GM19025 (cell line): Measurements from ENCODE around the gene KHK.

Source experiments
- ATAC-seq: cut with Tn5 transposase; IDR thresholded peaks from one replicate; pipeline ENCODE4 v1.9.1; 2021; ENCODE audit warnings: mild to moderate bottlenecking, low read depth, moderate library complexity; ENCODE audit not compliant: unreplicated experiment

KHK gene

DNA sequence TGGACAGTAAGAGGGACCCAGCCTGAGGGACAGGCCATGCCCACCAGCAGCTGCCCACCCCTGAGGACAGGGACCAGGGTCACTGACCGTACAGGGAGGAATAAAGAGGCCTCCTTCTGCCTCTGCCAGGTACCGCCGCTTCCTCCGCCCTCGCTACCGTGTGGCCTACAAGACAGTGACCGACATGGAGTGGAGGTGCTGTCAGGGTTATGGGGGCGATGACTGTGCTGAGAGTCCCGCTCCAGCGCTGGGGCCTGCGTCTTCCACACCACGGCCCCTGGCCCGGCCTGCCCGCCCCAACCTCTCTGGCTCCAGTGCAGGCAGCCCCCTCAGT, 6.0 kb upstream of the KHK start:
- no peak for ATAC-seq

DNA sequence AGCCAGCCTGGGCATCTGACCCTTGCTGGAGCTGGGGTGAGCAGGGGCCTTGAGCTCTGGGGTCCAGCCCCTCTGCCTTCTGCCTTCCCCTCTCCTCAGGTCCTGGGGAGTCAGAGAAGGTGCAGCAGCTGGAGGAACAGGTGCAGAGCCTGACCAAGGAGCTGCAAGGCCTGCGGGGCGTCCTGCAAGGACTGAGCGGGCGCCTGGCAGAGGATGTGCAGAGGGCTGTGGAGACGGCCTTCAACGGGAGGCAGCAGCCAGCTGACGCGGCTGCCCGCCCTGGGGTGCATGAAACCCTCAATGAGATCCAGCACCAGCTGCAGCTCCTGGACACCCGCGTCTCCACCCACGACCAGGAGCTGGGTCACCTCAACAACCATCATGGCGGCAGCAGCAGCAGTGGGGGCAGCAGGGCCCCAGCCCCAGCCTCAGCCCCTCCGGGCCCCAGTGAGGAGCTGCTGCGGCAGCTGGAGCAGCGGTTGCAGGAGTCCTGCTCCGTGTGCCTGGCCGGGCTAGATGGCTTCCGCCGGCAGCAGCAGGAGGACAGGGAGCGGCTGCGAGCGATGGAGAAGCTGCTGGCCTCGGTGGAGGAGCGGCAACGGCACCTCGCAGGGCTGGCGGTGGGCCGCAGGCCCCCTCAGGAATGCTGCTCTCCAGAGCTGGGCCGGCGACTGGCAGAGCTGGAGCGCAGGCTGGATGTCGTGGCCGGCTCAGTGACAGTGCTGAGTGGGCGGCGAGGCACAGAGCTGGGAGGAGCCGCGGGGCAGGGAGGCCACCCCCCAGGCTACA, 4.4 kb upstream of the KHK start:
- no peak for ATAC-seq

DNA sequence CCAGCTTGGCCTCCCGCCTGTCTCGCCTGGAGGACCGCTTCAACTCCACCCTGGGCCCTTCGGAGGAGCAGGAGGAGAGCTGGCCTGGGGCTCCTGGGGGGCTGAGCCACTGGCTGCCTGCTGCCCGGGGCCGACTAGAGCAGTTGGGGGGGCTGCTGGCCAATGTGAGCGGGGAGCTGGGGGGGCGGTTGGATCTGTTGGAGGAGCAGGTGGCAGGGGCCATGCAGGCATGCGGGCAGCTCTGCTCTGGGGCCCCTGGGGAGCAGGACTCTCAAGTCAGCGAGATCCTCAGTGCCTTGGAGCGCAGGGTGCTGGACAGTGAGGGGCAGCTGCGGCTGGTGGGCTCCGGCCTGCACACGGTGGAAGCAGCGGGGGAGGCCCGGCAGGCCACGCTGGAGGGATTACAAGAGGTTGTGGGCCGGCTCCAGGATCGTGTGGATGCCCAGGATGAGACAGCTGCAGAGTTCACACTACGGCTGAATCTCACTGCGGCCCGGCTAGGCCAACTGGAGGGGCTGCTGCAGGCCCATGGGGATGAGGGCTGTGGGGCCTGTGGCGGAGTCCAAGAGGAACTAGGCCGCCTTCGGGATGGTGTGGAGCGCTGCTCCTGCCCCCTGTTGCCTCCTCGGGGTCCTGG, 3.7 kb upstream of the KHK start:
- no peak for ATAC-seq

DNA sequence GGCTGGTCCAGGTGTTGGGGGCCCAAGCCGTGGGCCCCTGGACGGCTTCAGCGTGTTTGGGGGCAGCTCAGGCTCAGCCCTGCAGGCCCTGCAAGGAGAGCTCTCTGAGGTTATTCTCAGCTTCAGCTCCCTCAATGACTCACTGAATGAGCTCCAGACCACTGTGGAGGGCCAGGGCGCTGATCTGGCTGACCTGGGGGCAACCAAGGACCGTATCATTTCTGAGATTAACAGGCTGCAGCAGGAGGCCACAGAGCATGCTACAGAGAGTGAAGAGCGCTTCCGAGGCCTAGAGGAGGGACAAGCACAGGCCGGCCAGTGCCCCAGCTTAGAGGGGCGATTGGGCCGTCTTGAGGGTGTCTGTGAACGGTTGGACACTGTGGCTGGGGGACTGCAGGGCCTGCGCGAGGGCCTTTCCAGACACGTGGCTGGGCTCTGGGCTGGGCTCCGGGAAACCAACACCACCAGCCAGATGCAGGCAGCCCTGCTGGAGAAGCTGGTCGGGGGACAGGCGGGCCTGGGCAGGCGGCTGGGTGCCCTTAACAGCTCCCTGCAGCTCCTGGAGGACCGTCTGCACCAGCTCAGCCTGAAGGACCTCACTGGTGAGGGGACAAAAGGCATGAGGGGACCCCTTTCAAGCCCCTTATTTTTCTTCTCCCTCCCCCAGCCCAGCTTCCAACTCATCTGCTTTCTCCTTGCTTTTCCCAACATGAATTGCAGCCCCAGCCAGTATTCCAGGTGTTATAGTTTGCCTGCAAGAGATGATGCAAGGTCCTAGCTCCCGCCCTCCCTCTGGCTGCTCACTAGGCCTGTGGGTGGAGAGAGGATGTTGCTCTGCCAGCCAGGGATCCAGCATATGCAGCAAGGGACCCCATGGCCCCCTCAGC, 2.9 kb upstream of the KHK start:
- no peak for ATAC-seq

DNA sequence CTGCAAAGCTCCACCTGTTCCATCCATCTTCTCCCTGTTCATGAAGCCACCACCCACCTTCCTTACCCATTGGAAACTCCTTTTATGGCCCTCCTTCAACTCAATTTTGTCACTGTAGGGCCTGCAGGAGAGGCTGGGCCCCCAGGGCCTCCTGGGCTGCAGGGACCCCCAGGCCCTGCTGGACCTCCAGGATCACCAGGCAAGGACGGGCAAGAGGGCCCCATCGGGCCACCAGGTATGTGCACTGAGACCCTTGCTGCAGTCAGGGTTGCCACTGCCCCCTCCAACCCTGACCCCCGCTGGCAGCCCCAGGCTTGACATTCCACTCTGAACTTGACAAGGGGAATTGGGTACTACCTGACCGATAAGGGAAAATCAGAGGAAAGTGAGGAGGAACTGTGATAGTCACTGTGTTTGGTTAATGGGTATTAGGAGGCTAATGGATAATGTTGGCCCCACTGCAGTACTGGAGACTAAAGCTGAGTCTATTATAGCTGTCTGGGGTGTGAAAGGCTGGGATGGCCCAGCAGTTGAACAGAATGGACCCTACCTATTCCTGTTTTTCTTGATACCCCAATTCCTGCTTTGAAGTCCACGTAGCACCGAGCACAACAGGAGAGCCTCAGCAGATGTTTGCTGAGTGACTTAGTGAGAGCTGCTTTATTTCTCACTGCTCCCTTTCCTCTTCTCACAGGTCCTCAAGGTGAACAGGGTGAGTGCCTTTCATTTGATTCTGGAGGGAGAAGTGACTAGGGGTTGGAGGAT, 2.1 kb upstream of the KHK start:
- ATAC-seq, result no peak

DNA sequence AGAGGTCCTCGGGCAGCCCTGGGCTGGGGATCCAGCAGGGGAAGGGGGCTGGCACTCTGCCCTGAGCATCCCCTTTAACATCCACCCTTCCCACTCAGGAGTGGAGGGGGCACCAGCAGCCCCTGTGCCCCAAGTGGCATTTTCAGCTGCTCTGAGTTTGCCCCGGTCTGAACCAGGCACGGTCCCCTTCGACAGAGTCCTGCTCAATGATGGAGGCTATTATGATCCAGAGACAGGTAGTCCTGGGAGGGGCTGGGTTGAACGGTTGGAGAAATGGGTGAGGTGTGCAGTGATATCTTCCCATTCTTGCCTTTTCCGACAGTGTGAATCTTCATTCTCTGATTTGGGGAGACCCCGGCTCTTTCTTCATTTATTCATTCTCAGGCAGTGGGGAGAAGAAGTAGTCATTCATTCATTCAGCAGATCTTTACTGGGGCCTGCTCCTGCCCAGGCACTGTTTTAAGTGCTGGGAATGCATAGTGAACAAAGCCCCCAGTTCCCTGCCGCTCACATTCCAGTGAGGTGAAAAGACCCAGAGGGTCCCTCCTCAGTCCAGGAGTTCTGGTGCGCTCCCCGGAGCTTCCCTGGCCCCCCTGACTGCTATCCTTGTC, 1.4 kb upstream of the KHK start:
- no peak for ATAC-seq

DNA sequence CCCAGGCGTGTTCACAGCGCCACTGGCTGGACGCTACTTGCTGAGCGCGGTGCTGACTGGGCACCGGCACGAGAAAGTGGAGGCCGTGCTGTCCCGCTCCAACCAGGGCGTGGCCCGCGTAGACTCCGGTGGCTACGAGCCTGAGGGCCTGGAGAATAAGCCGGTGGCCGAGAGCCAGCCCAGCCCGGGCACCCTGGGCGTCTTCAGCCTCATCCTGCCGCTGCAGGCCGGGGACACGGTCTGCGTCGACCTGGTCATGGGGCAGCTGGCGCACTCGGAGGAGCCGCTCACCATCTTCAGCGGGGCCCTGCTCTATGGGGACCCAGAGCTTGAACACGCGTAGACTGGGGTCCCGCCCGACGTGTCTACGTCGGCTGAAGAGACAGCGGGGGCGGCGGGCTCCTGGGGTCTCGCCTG, 891 bp upstream of the KHK start:
- peak; percentile 1 for ATAC-seq

DNA sequence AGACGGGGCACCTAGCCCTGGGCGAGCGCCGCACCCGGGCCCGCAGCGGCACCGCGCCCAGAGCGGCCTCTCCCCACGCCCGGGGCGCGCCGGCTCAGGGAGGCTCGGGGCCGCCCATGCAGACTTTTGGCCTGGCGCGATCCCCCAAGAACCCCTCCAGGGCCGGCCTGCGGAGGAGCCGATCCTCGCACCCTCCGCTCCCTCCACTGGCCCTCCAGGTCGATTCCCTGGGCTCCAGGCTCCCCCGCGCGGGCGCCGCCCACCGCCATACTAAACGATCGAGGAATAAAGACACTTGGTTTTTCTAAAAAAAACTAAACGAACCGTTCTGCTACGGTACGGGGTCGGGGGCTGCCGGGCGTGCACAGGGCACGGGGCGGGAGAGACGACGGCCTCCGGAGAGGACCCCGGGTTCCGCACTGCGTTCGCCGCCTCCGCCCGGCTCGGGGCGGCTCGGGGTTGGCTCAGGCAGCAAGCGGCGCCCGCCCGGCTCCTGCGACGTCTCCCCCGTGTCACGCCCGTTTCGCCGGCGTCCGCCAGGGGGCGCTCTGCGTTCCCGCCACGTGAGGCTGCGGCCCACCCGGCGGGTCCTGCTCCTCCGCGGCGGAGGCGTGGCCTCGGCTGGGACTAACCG, 365 bp upstream of the KHK start:
- peak; percentile 72 for ATAC-seq

DNA sequence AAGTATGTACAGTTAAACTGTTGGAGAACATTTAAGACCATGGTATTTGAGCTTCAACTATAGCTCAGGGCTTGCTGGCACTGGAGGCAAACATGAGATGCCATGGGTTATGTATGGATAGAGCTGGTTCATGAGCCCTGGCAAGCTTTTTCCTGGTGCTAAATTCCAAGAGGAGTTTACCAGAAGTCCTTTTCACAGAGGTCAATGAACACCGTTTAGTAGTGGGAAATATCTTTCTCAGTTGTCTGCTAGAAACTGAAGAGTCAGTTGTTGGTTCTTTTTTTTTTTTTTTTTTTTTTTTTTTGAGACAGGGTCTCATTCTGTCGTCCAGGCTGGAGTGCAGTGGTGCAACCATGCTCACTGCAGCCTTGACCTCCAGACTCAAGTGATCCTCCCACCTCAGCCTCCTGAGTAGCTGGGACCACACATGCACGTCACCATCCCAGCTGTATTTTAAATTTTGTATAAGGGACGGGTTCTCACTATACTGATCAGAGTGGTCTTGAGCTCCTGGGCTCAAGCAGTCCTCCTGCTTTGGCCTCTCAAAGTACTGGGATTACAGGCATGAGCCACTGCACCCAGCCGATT, 1.3 kb downstream of the KHK start:
- ATAC-seq, result no peak

DNA sequence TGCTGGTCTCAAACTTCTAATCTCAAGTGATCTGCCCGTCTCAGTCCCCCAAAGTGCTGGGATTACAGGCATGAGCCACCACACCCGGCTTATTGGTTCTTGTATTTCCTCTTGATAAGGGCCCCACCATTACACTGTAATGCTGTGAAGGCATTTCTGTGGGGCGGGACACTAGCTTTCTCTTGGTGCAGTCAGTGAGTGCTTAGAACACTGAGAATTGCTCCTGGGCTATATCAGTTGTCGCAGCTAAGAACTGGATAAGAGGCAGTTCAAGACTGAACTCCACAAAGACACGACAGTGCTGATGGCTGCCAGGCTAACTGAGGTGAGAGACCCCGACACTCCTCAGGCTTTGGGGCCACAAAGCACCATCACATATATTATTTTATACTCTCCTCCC, 2.1 kb downstream of the KHK start:
- no peak for ATAC-seq

DNA sequence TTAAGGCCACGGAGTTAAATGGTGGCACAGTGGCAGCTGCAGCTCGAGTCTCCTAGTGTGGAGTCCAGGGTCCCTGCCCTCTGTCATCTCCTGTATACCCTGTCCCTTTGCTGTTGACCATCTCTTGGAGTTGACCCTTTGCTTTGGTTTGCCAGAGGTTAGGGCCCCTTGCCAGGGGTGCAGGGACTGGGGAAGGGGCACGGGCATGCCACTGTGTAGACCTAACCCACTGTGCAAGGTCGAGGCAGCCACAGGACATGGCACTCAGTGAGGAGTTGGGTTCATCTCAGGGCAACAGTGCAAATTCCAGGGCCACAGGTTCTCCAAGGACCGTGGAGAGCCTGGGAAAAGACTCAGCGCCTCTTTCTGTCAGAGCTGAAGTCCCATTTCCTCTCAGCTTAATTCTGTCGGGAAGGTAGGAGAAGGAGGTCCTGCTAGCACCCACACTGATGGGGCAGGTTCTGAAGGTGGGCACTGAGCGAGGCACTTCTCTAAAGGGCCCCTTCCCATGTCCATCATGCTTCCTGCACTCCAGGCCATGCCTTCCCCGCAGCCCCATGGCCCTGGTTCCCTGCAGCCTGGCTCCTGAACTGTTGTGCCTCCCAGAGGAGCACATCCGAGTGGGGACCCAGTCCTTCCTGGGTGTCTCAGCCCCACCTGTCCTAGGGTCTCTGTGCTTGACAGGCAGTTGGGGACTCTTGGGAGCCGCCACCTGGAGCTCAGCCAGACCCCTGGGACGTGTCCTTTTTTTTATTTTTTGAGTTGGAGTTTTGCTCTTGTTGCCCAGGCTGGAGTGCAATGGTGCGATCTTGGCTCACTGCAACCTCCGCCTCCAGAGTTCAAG, 2.8 kb downstream of the KHK start:
- ATAC-seq, result no peak

DNA sequence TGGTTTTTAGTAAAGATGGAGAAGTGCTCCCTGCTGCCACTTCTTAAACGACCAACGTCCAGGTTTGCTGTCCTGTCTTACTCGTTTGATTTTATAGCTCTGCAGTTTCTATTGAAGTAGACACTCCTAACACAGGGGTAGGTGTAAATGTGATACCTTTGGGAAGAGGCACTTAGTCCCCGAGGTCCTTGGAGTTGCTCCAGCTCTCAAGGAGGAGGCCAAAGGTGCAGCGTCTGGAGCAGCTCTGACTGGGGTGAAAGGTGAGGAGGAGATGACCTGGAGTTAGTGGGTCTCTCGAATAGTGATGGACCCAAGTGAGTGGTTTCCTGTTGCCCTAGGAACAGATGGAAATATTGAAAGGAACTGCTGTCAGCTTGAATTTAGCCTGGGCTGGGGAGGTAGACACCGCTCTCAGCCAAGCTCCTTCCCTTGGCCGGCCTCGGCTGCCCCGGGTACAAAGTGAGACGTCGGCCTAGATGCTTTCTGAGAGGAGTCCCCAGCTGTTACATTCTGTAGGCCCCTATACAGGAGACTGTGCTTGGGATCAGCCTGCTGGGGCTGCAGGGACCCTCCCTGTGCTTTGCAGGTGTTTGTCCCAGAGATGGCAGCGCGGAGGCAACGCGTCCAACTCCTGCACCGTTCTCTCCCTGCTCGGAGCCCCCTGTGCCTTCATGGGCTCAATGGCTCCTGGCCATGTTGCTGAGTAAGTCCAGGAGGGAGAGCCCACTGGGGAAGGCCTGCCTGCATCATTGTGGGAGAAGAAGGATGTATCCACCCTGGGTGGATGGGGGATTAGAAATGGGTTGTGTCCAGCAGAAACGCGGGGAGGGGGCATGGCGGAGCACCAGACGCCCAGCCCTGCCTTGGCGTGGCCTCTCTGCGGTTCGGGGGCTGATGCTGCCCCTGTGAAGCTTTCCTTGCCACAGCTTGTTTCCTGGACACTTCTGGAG, 5.4 kb downstream of the KHK start:
- ATAC-seq, result no peak

DNA sequence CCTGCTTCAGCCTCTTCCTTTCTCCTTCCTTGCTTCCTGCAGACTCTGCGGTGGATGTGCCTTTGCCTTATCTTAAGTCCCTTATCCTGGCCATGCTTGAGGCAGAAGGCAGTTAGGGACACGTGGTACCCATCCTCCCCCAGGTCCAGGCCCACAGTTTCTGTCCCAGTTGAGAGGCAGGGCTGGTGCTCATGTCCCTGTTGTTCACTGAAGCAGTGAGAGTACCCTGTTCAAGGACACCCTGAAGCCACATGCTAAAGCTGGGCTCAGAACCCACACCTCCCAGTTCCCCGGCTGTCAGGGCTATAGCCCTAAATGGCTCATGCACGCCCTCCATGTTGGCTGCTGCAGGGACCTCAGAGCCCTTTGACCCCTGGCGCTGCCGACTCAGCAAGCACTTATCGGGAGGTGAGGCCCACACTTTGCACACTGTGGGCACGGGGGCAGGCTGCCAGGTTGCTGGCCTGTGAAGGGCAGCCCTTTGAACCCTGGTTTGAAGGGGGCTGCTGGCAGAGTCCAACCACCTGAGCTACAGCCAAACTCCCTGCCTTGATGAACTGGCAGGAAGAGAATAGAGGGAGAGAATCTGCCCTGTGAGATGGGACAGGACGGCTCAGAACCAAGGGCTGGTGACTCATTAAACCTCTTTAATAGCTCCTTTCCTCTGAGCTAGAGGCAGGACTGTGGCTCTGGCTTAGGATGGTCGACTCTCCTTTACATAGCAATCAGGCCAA, 6.3 kb downstream of the KHK start:
- no peak for ATAC-seq

DNA sequence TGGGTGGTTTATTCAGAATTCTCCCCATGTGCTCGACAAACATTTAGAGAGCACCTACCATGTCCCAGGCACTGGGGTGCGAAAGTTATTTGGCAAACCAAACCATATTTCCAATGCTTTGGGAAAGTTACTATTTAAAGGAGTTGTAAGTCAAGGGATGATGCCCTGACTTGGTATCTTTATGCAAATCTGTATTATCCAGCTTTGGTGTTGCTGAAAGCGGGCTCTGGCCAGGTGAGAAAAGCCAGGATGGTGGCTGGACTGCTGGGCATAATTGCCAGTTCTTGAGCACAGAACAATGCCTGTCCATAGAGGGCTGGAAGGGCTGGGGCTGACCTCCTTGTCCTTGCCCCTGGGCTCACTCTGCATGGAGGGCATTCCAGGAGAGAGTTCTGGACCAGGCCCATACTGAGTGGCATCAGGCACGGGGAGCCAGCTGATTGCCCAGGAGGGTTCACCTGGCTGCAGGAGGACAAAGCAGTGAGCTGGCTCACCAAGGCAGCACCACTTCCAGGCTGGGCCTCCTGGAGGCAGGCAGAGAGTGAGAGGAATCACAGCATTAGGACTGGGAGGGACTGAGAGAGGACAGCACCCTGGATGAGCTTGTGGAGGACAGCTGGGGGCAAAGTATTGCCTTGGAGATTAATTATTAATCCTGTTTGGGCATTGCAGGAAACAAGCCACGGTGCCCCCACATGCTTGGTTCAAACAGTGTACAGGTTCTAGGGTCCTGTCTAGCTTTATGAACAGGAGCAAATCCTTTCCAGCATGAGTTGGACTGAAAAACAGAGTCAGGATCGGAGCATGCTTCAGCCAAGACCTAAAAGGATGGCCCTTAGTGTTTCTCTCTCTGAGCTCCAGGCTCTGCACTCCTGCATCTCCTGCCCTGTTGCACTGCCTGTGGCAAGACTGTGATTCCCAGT, 7.1 kb downstream of the KHK start:
- ATAC-seq, result no peak

DNA sequence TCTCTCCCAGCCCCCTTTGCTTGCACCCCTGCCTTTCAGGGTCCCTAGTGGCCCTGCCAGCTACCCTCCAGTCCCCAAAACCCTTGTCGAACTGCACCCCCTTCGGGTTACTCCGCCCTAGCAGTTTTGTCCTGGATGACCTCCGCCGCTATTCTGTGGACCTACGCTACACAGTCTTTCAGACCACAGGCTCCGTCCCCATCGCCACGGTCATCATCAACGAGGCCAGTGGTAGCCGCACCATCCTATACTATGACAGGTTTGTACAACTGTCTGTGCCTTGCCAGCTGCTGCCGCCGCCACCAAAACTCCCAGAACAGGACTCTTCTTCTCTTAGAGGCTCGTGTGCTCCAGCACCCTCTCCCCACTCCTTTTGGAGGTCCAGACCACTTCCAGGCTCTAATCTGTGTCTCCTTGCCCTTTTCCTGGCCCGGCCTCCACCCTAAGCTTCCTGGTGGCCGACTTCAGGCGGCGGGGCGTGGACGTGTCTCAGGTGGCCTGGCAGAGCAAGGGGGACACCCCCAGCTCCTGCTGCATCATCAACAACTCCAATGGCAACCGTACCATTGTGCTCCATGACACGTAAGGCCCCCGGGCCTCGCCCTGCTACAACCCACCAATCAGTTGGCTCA, 7.9 kb downstream of the KHK start:
- no peak for ATAC-seq

DNA sequence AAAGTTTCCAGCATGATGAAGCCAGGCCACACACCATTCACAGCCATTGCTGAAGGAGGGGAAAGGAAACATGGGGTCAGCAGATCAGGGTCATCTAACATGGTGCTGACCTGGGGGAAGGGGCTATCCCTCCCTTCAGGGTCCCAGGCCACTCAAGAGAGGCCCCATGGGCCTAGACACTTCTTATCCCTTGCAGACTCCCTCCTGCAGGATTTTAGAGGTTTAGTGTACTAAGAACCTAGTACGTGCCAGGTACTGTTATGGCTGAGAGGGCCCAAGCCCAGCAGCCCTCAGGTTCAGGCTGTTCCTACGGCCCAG, 8.8 kb downstream of the KHK start:
- no peak for ATAC-seq
